Gastroesophageal sphincter (tissue), 4 donors: ENCODE data around the gene DMD. TPM values are rescaled to one million over a fixed set of nuclear protein-coding genes. Genes with fewer than 3 reads are reported as not detected.

Experiments used
- ATAC-seq: fragments of 150-250 bp; one replicate; pipeline ENCODE4 v1.9.1; 2016; ENCODE audit warnings: mild to moderate bottlenecking, moderate library complexity
- H3K27ac ChIP-seq, 4 donors: fragments of 200-600 bp; sonication (generic) in 3 of 4; 1 replicate in 3 of 4; 2 replicates in 1 of 4; pipeline ENCODE4 v1.5.1; 2016 to 2019
- H3K27me3 ChIP-seq: fragments of 200-600 bp; sonication (generic); one replicate; pipeline ENCODE4 v1.5.1; 2019
- H3K36me3 ChIP-seq, 2 donors: fragments of 200-600 bp; sonication (generic); one replicate each; pipeline ENCODE4 v1.5.1; 2019; ENCODE audit warnings: control low read depth in 1 of 2
- H3K4me1 ChIP-seq, 3 donors: fragments of 200-600 bp; sonication (generic); 1 replicate in 2 of 3; 2 replicates in 1 of 3; pipeline ENCODE4 v1.5.1; 2016 to 2019; ENCODE audit warnings: control low read depth in 2 of 3
- H3K4me3 ChIP-seq, 2 donors: fragments of 200-600 bp; sonication (generic); one replicate each; pipeline ENCODE4 v1.5.1; 2019; ENCODE audit warnings: mild to moderate bottlenecking in 1 of 2, moderate library complexity in 1 of 2
- H3K9me3 ChIP-seq, 3 donors: fragments of 200-600 bp; sonication (generic); one replicate each; pipeline ENCODE4 v1.5.1; 2017 to 2019; ENCODE audit warnings: control low read depth in 2 of 3
- CTCF ChIP-seq, 4 experiments: fragments of 200-600 bp in 2 of 4; fragments of 450-650 bp in 2 of 4; sonication (generic) in 1 of 4; IDR thresholded peaks; one replicate each; pipeline ENCODE4 v1.5.1; 2017 to 2019; ENCODE audit warnings: antibody characterized with exemption in 4 of 4, mild to moderate bottlenecking in 2 of 4, moderate library complexity in 2 of 4
- EP300 ChIP-seq: sonication (generic); formaldehyde crosslinking; IDR thresholded peaks from one replicate; pipeline ENCODE4 v1.6.1; 2017; ENCODE audit warnings: antibody characterized with exemption, mild to moderate bottlenecking
- POLR2A ChIP-seq, 2 donors: fragments of 450-650 bp; IDR thresholded peaks; one replicate each; pipeline ENCODE4 v1.6.1; 2017; ENCODE audit warnings: antibody characterized with exemption in 2 of 2, mild to moderate bottlenecking in 2 of 2, moderate library complexity in 1 of 2
- POLR2AphosphoS5 ChIP-seq: sonication (generic); formaldehyde crosslinking; IDR thresholded peaks from one replicate; pipeline ENCODE4 v1.6.1; 2017; ENCODE audit warnings: antibody characterized with exemption
- WGBS, 2 donors: methylation state at CpG; one replicate each; pipeline ENCODE4 v1.1.5; 2018; ENCODE audit warnings: low coverage in 1 of 2; 5-methylcytosine and 5-hydroxymethylcytosine counted together
- total RNA-seq, 4 donors: library from RNA; depleted of rRNA; stranded (reverse); fragments of >200 nt; gene quantifications; one replicate each; pipeline ENCODE4 v1.1.0, GENCODE V29; 2016

The DMD gene
- total RNA-seq, 4 donors from 2014 or later = 111 to 225 (median 183) TPM

GRCh38 chrX:31711166-31711565 is 1500.2 kb downstream of the DMD start:
- no peak for ATAC-seq
- no peaks in the 10 kb centered on the region for H3K36me3 ChIP-seq
- WGBS, 2 donors = 39 to 58% methylated on average over 2 of the region's 2 CpGs
- TF ChIP-seq POLR2AphosphoS5 = no peak
- TF ChIP-seq CTCF (IDR thresholded peaks at IDR 0.05) = no peak
- no peak for TF ChIP-seq POLR2A (IDR thresholded peaks at IDR 0.05)
- no peak for TF ChIP-seq EP300
- no peak overlapping the region for H3K27ac ChIP-seq
- H3K4me3 ChIP-seq = no peak overlapping the region
- H3K4me1 ChIP-seq = no peaks in the 10 kb centered on the region
- no peaks in the 10 kb centered on the region for H3K9me3 ChIP-seq
- no peaks in the 10 kb centered on the region for H3K27me3 ChIP-seq

GRCh38 chrX:31708116-31708515 is 1503.2 kb downstream of the DMD start:
- TF ChIP-seq POLR2AphosphoS5 = no peak
- TF ChIP-seq EP300 = no peak
- no peak for TF ChIP-seq CTCF (IDR thresholded peaks at IDR 0.05)
- TF ChIP-seq POLR2A (IDR thresholded peaks at IDR 0.05) = no peak
- Histone ChIP-seq H3K27ac (no peak overlapping the region), H3K4me3 (no peak overlapping the region), H3K4me1 (no peaks in the 10 kb centered on the region), H3K36me3 (no peaks in the 10 kb centered on the region), H3K9me3 (no peaks in the 10 kb centered on the region), H3K27me3 (no peaks in the 10 kb centered on the region)
- no peak for ATAC-seq
- 14 to 69% methylated on average over 2 of the region's 2 CpGs for WGBS, 2 donors

- TF ChIP-seq POLR2A (IDR thresholded peaks at IDR 0.05) (no peak), EP300 (no peak), CTCF (IDR thresholded peaks at IDR 0.05) (no peak), POLR2AphosphoS5 (no peak)
- H3K27ac ChIP-seq = no peak overlapping the region
- H3K9me3 ChIP-seq = no peaks in the 10 kb centered on the region
- H3K27me3 ChIP-seq = no peaks in the 10 kb centered on the region
- H3K4me1 ChIP-seq = no peaks in the 10 kb centered on the region
- H3K4me3 ChIP-seq = no peak overlapping the region
- ATAC-seq = no peak
- no peaks in the 10 kb centered on the region for H3K36me3 ChIP-seq
- 28 to 44% methylated on average over 2 to 3 of the region's 4 CpGs for WGBS, 2 donors
Measured at GRCh38 chrX:31706466-31706865, 1504.9 kb downstream of the DMD start.

- Histone ChIP-seq H3K36me3 (no peaks in the 10 kb centered on the region), H3K27me3 (no peaks in the 10 kb centered on the region), H3K4me1 (no peaks in the 10 kb centered on the region), H3K4me3 (no peak overlapping the region), H3K9me3 (no peaks in the 10 kb centered on the region), H3K27ac (no peak overlapping the region)
- TF ChIP-seq CTCF (IDR thresholded peaks at IDR 0.05) (no peak), POLR2A (IDR thresholded peaks at IDR 0.05) (no peak), EP300 (no peak), POLR2AphosphoS5 (no peak)
- no peak for ATAC-seq
- WGBS, 2 donors = 67% methylated on average over 1 of the region's 1 CpG
Measured at GRCh38 chrX:31705816-31706215, 1505.5 kb downstream of the DMD start.

- H3K4me1 ChIP-seq = no peaks in the 10 kb centered on the region
- WGBS, 2 donors = 47 to 81% methylated on average over 2 of the region's 2 CpGs
- H3K4me3 ChIP-seq = no peak overlapping the region
- no peak for TF ChIP-seq POLR2AphosphoS5
- no peak for TF ChIP-seq POLR2A (IDR thresholded peaks at IDR 0.05)
- no peak for TF ChIP-seq CTCF (IDR thresholded peaks at IDR 0.05)
- no peak for TF ChIP-seq EP300
- no peak overlapping the region for H3K27ac ChIP-seq
- no peak for ATAC-seq
- H3K9me3 ChIP-seq = no peaks in the 10 kb centered on the region
- H3K36me3 ChIP-seq = no peaks in the 10 kb centered on the region
- H3K27me3 ChIP-seq = no peaks in the 10 kb centered on the region
Measured at GRCh38 chrX:31704938-31705337, 1506.4 kb downstream of the DMD start.
